ENCODE results near the gene KRTAP10-10.
"Not testable (repeated sequence)": the region's sequence is repeated elsewhere in the genome, so short reads cannot be mapped to it uniquely, and the experiment has no call there.

Gene KRTAP10-10

DNA sequence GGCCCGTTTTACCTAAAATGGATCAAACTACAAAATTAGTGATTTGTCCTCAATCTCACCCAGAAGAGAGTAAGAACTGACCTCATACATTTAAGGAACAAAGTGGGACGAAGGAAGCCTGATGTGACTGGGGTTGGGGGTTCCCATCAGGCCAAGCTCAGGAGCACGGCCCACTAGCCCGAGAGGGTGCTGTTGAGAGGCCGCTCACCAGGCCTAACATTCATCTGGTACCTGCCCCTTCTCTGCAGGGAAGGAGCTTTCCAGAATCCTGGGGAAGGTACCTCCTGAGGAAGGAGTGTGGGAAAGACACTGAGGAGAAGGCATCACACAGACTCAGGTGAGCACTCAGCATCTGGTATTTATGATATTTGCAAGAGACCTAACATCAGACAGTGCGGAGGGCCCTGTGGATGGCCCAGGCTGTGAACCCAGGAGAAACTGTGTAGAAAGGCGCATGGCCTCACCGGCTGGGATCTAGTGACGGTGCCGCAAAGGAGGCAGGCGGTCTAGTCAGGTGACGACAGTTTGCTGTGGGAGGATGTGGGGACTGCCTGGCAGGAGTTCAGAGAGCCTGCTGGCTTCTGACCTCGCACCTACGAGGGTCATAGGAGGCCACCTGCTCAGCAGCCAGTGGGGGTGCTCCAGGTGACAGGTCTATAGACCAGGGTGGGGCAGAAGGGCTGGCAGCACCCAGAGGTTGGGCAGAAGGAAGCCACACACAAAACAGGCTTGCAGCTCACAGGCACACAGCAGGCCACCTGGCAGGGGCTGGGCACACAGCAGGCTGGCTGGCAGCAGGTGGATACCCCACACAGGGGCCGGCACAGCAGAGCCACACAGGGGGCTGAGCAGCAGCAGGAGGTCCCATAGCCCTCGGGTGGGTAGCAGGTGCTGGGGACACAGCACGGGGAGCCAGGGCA, 16.8 kb downstream of the KRTAP10-10 start:
- DNase-seq, result no peak

DNA sequence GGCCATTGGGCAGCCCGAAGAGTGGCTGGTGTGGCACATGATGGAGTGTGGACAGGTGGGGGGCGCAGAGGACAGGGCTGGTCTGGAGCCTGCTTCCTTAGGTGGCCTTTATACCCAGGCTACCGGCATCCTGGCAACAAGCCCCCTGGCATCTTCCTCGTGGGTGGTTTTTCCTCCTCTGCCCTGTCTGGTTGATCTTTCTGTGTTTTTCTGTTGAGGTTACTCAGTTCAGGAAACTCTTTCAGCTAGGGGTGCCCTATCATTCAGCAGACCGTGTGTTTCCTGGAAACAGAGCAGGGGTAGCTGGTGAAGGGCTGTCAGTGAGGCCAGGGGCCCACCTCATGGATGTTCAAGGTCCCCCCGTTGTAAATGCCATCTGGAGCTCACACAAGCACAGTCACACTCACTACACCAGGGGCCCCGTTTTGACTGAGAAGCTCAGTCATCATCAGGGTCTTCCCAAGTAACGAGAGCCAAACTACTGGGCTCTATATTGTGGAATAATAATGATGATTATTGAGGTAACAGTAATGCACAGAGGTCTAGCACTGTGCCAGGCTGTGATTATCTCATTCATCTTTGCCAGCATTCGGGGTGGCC, 17.5 kb downstream of the KRTAP10-10 start, which contains the start of gene KRTAP12-4:
TSS of gene KRTAP12-4 (minus strand) at position 84 of the 600 bp plus-strand sequence. CDS start at position 39, 45 bp downstream.
- DNase-seq, result no peak

DNA sequence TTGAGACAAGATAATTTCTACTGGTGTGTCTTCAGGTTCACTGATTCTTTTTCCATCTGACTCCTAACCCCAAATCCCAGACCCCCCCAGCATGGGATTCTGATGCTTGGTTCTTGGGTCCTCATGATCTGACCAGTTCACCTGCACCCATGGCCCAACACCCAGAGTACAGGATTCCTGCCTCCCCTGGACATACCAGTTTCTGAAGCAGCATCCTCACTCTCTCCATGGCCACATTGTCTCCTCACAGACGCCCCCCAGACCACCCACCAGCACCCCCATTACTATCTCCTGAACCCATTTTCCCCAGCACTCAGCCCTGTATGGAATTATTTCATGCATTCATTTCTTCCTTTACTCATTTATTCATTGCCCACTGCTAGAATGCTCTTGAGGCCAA, 19.7 kb downstream of the KRTAP10-10 start:
- DNase-seq, result no peak

DNA sequence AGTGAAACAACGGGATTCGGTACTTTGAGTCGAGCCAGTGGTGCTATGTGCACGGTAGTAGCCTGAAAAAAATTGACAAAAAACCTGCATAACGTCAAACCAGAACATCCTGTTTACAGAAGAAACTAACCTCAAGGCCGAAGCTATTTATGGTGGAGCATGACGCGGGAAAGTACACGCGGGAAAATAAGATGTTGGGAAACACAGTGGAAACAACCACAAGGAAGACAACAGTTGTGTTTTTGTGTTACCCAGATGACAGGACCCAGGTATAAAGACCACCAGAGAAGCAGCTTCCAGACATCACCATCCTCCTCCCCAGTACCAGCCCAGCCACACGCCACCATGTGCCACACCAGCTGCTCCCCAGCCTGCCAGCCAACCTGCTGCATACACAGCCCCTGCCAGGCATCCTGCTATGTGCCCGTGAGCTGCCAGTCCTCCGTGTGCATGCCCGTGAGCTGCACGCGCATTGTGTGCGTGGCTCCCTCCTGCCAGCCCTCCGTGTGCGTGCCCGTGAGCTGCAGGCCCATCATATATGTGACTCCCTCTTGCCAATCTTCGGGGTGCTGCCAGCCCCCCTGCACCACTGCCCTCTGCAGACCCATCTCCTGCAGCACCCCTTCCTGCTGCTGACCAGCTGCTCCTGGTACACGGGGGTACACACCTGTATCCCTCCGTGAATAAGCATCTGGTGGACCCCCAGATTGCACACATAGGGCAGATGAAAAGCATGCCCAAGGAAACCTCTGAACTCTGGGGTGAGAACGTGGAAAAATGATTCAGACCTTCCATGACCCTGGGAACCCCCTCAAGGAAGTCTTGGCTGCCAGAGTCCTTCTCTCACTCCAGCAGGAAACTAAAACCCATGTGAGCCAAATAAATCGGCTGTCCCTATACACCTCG, 20.7 kb downstream of the KRTAP10-10 start, which contains the start of gene KRTAP12-3:
TSS of gene KRTAP12-3 (plus strand) at position 298 of the 906 bp plus-strand sequence. CDS start at position 346, 48 bp downstream.
- DNase-seq, result no peak

DNA sequence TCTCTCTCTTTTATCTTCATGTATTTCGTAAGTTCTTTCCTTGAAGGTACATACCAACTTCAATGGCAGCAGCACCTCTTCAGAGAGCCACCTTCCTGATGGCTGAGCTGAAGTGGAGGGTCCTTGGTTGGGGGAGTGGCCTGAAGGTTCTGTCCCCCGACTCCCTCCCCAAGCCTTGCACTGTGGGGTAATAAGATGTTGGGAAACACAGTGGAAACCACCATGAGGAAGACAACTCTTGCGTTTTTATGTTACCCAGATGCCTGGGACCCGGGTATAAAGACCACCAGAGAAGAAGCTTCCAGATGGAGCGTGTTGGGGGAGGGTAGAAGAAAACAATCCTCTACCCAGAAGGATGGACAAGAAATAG, 21.4 kb downstream of the KRTAP10-10 start:
- no peak for DNase-seq

DNA sequence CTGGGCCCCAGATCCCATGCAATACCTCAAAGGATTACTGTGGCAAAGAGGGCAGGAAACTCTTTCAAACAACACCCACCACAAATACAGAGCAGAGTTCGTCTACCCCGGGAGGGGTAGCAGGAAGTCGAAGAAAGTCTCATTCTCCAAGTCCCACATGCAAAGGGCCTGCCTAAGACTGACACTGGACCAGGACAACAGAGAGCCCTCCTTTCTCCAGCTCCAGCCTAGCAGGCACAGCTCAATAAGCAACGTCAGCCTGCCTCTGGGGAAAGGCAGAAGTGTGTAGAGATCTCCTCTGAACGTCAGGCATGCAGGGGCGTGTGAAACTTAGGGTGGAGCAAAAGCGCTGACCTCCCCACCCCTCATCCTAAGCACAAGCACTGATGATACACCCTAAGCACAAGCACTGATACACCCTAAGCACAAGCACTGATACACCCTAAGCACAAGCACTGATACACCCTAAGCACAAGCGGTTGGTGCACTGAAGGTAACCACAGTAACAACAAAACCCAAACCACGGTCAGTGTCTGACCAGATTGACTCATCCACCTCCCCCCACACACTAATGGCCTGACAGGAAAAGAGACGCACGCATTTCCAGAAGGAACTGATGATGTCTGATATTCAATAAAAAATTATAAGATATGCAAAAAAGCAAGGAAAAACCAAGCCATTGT, 21.9 kb downstream of the KRTAP10-10 start:
- no peak for DNase-seq

DNA sequence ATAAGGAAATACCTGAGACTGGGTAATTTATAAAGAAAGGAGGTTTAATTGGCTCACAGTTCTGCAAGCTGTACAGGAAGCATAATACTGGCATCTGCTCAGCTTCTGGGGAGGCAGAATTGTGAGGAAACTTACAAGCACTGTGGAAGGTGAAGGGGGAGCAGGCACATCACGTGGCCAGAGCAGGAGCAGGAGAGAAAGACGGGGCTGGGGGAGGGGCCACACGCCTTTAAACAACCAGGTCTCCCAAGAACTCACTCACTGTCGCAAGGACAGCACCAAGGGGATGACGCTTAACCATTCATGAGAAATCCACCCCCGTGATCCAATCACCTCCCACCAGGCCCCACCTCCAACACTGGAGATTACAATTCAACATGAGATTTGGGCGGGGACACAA, 24.4 kb downstream of the KRTAP10-10 start:
- not testable (repeated sequence) for DNase-seq

DNA sequence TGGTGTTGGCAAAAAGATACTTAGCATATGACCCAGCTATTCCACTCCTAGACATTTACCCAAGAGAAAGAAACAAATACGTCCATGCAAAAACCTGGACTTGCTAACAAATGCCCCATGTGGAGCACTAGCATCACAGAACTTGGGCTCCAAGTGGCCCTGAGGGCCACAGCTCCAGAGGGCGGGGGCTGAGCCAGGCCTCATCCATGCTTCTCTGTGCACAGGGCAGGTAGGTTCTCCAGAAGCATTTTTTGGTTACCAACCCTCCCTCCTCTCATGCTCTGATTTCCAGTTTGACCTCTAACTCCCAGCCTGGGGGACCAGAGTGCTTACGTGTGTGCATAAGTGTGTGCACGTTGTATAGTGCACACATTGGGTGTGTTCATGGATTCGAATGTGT, 27.5 kb downstream of the KRTAP10-10 start:
- DNase-seq, result no peak

DNA sequence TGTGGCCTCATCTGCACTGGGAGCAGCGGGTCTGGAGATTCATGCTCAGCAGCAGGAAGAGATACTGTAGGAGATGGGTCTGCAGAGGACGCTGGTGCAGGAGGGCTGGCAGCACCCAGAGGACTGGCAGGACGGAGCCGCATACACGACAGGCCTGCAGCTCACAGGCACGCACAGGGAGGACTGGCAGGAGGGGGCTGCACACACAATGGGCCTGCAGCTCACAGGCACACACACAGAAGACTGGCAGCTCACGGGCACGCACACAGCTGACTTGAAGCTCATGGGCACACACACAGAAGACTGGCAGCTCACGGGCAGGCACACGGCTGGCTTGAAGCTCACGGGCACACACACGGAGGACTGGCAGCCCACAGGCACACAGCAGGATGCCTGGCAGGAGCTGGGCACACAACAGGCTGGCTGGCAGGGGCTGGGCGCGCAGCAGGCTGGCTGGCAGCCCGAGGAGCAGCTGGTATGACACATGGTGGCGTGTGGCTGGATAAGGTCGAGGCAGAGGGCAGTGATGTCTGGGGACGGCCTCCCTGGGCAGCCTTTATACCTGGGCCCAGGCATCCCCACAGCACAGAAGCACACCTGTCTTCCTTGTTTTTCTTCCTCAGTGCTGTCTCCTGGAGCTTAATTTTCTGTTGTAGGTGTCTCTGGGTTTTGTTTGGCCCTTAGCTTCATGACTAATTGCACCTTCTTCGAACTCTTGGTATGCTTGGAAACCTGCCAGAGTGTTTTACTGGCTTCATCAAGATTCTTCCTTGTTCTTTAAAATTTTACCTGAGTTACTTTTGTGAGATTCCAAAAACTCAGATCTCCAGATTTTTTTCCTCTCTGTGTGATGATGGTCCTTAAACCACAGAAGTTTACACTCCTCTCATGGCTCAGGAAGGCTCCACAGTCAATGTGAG, 29.5 kb downstream of the KRTAP10-10 start, which contains the start of gene KRTAP12-2:
TSS of gene KRTAP12-2 (minus strand) at position 527 of the 920 bp plus-strand sequence. CDS start at position 486, 41 bp downstream.
- DNase-seq, result no peak

DNA sequence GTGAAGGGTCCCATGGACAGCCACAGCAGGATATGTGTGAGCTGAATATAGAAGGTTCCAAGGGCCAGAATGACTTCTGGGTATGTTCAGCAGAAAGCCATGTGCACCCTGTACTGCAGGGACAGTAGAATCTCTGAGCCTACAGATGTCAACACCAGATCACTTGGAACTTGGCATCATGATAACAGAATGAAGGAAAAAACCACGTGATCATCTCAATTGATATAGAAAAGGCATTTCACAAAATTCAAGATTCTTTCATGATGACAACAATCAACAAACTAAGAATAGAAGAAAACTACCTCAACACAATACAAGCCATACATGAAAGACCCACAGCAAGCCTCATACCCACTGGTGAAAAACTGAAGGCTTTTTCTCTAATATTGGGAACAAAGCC, 30.5 kb downstream of the KRTAP10-10 start:
- DNase-seq, result no peak

DNA sequence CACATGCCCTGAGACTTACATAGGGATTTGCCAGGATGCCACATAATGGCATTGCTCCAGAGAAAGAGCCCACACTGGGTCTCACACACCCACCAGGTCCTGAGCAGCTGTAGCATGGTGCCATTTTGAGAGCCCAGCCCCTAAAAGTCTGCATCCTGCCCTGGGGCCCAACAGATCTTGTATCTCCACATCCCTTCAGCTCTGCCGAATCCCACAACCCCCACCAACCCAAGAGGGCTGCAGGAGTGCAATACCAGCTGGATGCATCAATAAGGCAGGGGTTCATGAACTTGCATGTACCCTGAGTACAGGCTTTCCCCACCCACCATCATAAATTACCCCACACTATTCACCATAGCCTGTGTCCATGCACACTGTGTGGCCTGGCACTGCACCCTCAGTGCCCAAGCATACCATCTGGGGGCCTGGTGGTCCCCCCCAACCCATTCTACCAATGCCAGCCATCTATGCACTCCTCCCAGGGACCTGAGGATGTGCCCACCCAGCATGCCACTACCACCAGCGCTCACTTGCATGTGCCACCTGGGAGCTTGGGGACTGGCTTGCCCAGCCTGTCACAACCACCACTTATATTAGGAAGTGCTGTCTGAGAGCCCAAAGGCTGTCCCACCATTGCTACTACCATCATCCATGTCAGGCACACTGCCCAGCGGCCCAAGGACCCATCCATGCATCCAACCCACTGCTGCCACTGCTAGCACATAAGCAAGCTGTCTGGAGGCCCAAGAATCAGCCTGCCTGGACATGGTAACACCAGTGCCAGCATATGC, 33.7 kb downstream of the KRTAP10-10 start:
- no peak for DNase-seq

DNA sequence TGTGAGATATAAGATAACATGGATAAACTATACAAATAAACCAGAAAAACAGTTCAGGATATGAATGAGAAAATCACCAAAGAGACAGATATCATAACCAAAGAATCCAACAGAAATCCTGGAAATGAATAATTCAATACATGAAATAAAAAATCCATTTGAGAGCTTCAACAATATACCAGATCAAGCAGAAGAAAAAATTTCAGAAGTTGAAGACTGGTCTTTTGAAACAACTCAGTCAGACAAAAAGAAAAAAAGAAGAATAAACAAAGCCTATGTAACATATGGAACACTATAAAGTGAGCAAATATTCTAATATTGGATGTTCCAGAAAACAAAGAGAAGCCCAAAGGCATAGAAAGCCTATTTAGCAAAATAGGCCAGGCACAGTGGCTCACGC, 34.8 kb downstream of the KRTAP10-10 start:
- DNase-seq, result no peak

DNA sequence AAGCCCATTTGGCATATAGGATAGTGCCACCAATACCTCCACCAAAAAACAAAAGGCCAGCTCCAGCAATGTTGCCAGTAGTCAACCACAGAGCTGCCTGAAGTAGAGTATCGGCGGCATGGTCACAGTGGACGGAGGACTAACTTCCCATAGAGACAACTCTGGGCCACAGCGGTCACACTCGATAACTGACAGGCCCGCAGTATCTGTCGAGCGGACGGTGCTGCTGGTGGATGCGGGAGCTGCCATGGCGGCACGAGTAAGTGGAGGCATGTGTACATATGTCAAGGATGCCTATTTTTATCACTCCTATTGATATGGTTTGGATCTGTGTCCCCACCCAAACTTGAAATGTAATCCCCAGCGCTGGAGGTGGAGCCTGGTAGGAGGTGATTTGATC, 40.7 kb downstream of the KRTAP10-10 start:
- no peak for DNase-seq

DNA sequence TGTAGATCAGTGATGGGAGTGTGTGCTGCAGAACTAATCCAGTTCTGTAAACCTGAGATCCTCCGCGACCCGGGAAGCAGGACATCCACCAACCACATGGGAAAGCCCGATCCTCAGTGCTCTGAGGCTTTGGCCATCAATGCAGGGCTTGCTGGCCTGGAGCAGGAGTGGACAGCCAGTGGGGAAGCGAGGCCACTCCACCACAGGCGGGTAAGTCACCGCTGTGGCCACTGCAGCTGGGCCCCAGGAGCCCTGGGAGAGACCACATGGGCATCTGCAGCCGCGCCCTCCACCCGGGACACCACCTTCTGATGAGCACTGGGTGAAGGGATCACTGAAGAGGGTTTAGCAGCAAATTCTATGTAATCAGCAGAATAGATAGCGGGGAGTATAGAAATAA, 44.0 kb downstream of the KRTAP10-10 start:
- DNase-seq, result no peak

DNA sequence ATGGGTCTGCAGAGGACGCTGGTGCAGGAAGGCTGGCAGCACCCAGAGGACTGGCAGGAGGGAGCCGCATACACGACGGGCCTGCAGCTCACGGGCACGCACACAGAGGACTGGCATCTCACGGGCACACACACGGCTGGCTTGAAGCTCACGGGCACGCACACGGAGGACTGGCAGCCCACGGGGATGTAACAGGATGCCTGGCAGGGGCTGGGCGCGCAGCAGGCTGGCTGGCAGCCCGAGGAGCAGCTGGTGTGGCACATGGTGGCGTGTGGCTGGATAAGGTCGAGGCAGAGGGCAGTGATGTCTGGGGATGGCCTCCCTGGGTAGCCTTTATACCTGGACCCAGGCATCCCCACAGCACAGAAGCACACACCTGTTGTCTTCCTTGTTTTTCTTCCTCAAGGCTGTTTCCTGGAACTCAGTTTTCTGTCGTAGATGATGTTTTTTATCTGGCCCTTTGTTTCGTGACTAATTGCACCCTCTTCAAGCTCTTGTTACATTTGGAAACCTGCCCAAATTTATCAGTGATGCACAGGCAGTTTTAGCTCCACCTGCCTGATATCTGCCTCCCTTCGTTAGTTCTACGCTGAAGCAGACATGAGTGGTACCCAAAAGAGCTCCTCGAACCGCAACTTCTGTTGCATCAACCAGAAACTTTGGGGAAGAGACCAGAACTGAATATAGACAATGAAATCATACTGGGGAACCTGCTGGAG, 44.9 kb downstream of the KRTAP10-10 start, which contains the start of gene KRTAP12-1:
TSS of gene KRTAP12-1 (minus strand) at position 303 of the 719 bp plus-strand sequence. CDS start at position 263, 40 bp downstream.
- peak; percentile 63 for DNase-seq

DNA sequence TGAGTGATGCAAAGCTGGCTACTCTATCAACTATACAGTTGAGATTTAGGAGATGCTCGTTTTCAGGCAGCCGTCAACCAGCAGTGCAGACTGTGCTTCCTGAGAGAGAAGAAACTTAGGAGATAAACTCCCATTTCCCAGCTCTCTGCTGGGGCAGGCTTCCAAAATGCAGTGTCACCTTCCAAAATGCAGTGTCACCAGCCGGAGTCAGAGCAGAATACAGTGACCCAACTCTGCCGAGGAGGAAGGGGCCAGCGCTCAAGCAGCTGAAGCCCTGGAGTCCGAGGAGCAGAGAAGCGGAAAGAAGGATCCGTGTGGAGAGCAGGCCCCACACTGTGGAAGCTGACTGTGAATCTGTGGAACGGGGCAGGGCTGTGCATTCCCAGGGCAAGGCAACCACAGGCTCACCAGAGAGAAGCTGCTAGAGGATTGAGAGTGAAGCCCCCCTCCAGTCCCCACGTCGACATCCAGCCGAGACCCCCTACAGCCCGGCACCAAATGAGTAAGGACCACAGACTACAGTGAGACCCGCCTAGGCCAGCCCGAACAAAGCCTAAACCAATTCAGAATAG, 45.5 kb downstream of the KRTAP10-10 start:
- DNase-seq, result no peak

DNA sequence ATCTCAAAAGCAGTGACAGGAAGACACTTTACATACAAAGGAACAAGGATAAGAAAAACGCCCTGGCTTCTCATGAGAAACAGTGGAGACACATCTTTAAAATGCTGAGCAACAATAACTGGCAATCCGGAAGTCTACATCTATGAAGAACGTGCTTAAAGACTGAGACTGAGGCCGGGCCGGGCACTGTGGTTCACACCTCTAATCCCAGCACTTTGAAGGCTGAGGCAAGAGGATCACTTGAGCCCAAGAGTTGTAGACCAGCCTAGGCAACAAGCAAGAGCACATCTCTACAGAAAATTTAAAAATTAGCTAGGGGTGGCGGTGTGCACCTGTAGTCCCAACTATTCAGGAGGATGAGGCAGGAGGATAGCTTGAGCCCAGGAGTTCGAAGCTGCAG, 46.9 kb downstream of the KRTAP10-10 start:
- no peak for DNase-seq

DNA sequence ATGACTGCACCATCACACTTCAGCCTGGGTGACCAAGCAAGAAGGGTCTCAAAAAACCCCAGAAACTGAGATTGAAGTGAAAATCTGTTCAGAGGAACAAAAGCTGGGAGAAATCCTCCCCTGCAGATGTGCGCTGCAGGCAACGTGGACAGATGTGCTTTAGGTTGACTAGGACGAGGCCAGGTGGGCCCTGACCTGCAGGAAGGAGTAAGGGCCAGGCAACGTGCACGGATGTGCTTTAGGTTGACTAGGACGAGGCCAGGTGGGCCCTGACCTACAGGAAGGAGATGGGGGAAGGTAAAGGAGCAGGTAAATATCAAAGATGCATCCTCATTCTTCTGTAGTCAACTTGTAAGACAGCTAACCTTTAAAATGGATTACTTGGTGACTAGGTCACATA, 47.3 kb downstream of the KRTAP10-10 start:
- no peak for DNase-seq

DNA sequence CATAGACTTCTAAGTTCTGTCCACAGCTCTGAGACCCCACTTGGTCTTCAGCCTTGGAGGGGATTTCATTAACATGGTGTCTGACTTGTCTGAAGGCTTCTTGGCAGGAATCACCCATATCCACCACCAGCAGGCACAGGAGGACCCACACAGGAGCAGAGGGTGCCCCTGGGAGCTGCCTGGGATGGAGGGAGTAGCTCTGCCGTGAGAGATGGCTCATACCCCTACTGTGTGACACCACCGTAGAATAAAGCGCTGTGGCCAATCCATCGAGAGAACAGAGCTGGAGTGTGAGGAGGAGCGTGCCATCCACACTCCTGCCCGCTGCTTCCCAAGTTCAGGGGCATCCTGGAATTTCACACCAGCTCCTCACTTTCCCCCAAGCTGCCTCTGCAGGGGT, 47.9 kb downstream of the KRTAP10-10 start:
- not testable (repeated sequence) for DNase-seq

All from NCI-H524 treated with DMSO at 0.1 percent for 48 hours (cell line).